OCI-LY1 (cell line): ENCODE results near the gene MXRA7.

Experiments used
- H2AFZ ChIP-seq: fragments of 200-600 bp; sonication (generic), shearing (Covaris generic); 2 replicates; pipeline ENCODE4 v1.6.0; 2014; ENCODE audit warnings: antibody characterized with exemption, mild to moderate bottlenecking, low read length
- H3F3A ChIP-seq: fragments of 200-600 bp; sonication (generic), shearing (Covaris generic); 2 replicates; pipeline ENCODE4 v1.6.0; 2014; ENCODE audit warnings: mild to moderate bottlenecking, antibody characterized with exemption, low read length, moderate library complexity; ENCODE audit not compliant: insufficient read depth
- H3K27ac ChIP-seq: fragments of 200-600 bp; sonication (generic); 2 replicates; pipeline ENCODE4 v1.5.1; 2014; ENCODE audit warnings: low read length, mixed run types, mild to moderate bottlenecking, low read depth; ENCODE audit not compliant: poor library complexity, severe bottlenecking
- H3K27me3 ChIP-seq: fragments of 200-600 bp; sonication (generic); 2 replicates; pipeline ENCODE4 v1.6.0; 2014; ENCODE audit warnings: antibody characterized with exemption, mild to moderate bottlenecking, low read length, moderate library complexity; ENCODE audit not compliant: insufficient read depth
- H3K36me3 ChIP-seq: fragments of 200-600 bp; sonication (generic); 2 replicates; pipeline ENCODE4 v1.6.1; 2014; ENCODE audit warnings: mild to moderate bottlenecking, antibody characterized with exemption, low read length, moderate library complexity, mixed read lengths; ENCODE audit not compliant: insufficient read depth
- H3K4me1 ChIP-seq: fragments of 200-600 bp; sonication (generic); 2 replicates; pipeline ENCODE4 v1.5.1; 2014; ENCODE audit warnings: mild to moderate bottlenecking, low read length, moderate library complexity; ENCODE audit not compliant: insufficient read depth, severe bottlenecking
- H3K4me2 ChIP-seq: fragments of 200-600 bp; sonication (generic), shearing (Covaris generic); 2 replicates; pipeline ENCODE4 v1.6.1; 2014; ENCODE audit warnings: low read length
- H3K4me3 ChIP-seq: fragments of 200-600 bp; sonication (generic); 2 replicates; pipeline ENCODE4 v1.5.1; 2014; ENCODE audit warnings: low read length, low read depth, mild to moderate bottlenecking, mixed read lengths; ENCODE audit not compliant: poor library complexity, severe bottlenecking
- H3K79me2 ChIP-seq: fragments of 200-600 bp; shearing (Covaris generic); 2 replicates; pipeline ENCODE4 v1.6.1; 2016; ENCODE audit warnings: mixed run types, low read length, mixed read lengths; ENCODE audit not compliant: insufficient read depth
- H3K9ac ChIP-seq: fragments of 200-600 bp; sonication (generic), shearing (Covaris generic); 2 replicates; pipeline ENCODE4 v1.6.1; 2014; ENCODE audit warnings: mild to moderate bottlenecking, low read length, mixed read lengths
- H3K9me2 ChIP-seq: fragments of 200-600 bp; sonication (generic), shearing (Covaris generic); 2 replicates; pipeline ENCODE4 v1.6.1; 2014; ENCODE audit warnings: low read depth, mild to moderate bottlenecking, low read length, mixed read lengths
- H3K9me3 ChIP-seq: fragments of 200-600 bp; shearing (Covaris generic); 2 replicates; pipeline ENCODE4 v1.6.1; 2014; ENCODE audit warnings: low read length, mixed read lengths
- H4K20me1 ChIP-seq: fragments of 200-600 bp; sonication (generic), shearing (Covaris generic); 2 replicates; pipeline ENCODE4 v1.6.0; 2016; ENCODE audit warnings: mild to moderate bottlenecking, low read length; ENCODE audit not compliant: insufficient read depth
- EZH2 ChIP-seq: fragments of 200-600 bp; sonication (generic), shearing (Covaris generic); IDR thresholded peaks from 2 replicates; pipeline ENCODE4 v1.8.0; 2017; ENCODE audit warnings: borderline replicate concordance, mixed run types, mild to moderate bottlenecking, antibody characterized with exemption, low read length, moderate library complexity, mixed read lengths
- TF ChIP-seq, protein P1 (sequence below): fragments of 200-600 bp; sonication (generic), shearing (Covaris generic); IDR thresholded peaks from 2 replicates; pipeline ENCODE4 v1.5.1; 2017; ENCODE audit warnings: mild to moderate bottlenecking, antibody characterized with exemption, low read length, moderate library complexity, mixed read lengths

MXRA7 gene

DNA sequence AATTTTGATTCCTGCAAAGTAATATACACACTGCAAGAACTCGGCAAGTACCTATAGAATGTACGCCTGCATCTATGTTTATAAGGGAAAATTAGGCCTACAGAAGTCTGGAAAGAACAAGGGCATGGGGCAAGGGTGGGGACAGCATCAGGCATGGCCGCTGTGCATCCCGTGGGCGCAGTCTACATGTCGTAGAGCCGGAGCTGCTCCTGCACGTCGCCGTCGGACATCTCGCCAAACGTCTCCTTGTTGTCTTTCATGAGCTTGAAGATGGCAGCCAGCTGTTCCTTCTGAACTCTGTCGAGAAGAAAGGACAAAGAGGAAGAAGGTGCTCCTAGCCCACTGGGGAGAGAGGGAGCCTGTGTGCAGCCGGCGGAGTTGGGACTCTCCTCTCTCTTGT, 33.4 kb downstream of the MXRA7 start:
- no peaks in the 10 kb centered on the region for H3K36me3 ChIP-seq
- H3K4me2 ChIP-seq, result no peak overlapping the region
- peaks cover 18% of the 10 kb centered on the region for H3K4me1 ChIP-seq
- H3K9ac ChIP-seq, result no peak overlapping the region
- H3F3A ChIP-seq, result no peaks in the 10 kb centered on the region
- H4K20me1 ChIP-seq, result no peaks in the 10 kb centered on the region
- H3K9me2 ChIP-seq, result no peaks in the 10 kb centered on the region
- H3K79me2 ChIP-seq, result no peaks in the 10 kb centered on the region
- H3K4me3 ChIP-seq, result no peak overlapping the region
- no peak overlapping the region for H3K27ac ChIP-seq
- H3K27me3 ChIP-seq, result peaks cover 1% of the 10 kb centered on the region; the same call in 1 of the 2 replicates
- H2AFZ ChIP-seq, result no peak overlapping the region
- no peaks in the 10 kb centered on the region for H3K9me3 ChIP-seq
- TF ChIP-seq, protein P1, sequence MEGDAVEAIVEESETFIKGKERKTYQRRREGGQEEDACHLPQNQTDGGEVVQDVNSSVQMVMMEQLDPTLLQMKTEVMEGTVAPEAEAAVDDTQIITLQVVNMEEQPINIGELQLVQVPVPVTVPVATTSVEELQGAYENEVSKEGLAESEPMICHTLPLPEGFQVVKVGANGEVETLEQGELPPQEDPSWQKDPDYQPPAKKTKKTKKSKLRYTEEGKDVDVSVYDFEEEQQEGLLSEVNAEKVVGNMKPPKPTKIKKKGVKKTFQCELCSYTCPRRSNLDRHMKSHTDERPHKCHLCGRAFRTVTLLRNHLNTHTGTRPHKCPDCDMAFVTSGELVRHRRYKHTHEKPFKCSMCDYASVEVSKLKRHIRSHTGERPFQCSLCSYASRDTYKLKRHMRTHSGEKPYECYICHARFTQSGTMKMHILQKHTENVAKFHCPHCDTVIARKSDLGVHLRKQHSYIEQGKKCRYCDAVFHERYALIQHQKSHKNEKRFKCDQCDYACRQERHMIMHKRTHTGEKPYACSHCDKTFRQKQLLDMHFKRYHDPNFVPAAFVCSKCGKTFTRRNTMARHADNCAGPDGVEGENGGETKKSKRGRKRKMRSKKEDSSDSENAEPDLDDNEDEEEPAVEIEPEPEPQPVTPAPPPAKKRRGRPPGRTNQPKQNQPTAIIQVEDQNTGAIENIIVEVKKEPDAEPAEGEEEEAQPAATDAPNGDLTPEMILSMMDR, result no peak
- no peak for TF ChIP-seq EZH2

DNA sequence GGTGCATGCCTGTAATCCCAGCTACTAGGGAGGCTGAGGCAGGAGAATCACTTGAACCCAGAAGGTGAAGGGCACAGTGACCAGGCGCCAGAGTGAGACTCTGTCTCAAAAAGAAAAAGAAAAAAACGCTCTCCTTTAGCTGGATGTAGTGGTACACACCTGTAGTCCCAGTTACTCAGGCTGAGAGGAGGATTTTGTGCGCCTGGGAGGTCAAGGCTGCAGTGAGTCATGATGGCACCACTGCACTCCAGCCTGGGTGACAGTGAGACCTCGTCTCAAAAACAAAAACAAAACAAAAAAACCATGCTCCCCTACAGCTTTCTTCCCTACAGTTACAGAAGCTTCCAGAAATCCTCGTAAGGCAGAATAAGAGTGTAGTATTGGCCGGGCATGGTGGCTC, 34.1 kb downstream of the MXRA7 start:
- Histone ChIP-seq H3K36me3 (no peaks in the 10 kb centered on the region), H3K79me2 (no peaks in the 10 kb centered on the region), H3K27me3 (no peaks in the 10 kb centered on the region), H4K20me1 (no peaks in the 10 kb centered on the region), H3K9me3 (no peaks in the 10 kb centered on the region), H3K4me1 (peaks cover 23% of the 10 kb centered on the region), H2AFZ (no peak overlapping the region), H3K9me2 (no peaks in the 10 kb centered on the region), H3K9ac (no peak overlapping the region), H3K4me2 (no peak overlapping the region), H3K4me3 (no peak overlapping the region), H3K27ac (no peak overlapping the region), H3F3A (no peaks in the 10 kb centered on the region)
- no peak for TF ChIP-seq EZH2
- TF ChIP-seq, protein P1, result no peak

DNA sequence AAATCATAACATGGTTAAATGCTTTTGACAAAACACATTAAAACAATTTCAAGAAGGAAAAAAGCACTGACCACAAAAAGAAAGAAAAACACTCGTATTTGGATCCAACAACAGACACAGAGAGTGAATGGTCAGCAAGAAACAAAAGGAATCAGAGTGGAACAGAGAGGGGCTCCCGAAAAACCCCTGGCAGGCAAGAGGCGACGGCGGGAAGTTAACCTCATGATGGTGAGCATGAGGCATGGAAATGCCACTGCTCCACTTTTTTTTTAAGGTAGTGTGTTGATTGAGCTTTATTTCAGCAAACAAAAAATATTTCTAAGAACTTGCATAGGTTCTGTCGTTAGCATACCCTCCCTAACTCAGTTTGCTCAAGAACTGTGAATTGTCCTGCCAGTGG, 35.1 kb downstream of the MXRA7 start:
- no peaks in the 10 kb centered on the region for H4K20me1 ChIP-seq
- peaks cover 31% of the 10 kb centered on the region for H3K4me1 ChIP-seq
- no peaks in the 10 kb centered on the region for H3K36me3 ChIP-seq
- H3F3A ChIP-seq, result no peaks in the 10 kb centered on the region
- no peak overlapping the region for H3K4me2 ChIP-seq
- TF ChIP-seq, protein P1, result no peak
- no peak for TF ChIP-seq EZH2
- H2AFZ ChIP-seq, result no peak overlapping the region
- no peaks in the 10 kb centered on the region for H3K9me3 ChIP-seq
- H3K27ac ChIP-seq, result no peak overlapping the region
- no peak overlapping the region for H3K4me3 ChIP-seq
- no peaks in the 10 kb centered on the region for H3K27me3 ChIP-seq
- H3K79me2 ChIP-seq, result no peaks in the 10 kb centered on the region
- no peaks in the 10 kb centered on the region for H3K9me2 ChIP-seq
- H3K9ac ChIP-seq, result no peak overlapping the region
